Neutrophil (primary cell): Measurements from ENCODE around the gene OR2F2.

Experiments
- H3K27ac ChIP-seq: fragments of 200-600 bp; sonication (generic); 2 replicates; pipeline ENCODE4 v1.5.1; 2016; ENCODE audit warnings: mild to moderate bottlenecking, moderate library complexity
- H3K27me3 ChIP-seq: fragments of 200-600 bp; sonication (generic); 2 replicates; pipeline ENCODE4 v1.6.0; 2016; ENCODE audit warnings: mild to moderate bottlenecking
- H3K36me3 ChIP-seq: fragments of 200-600 bp; sonication (generic); 2 replicates; pipeline ENCODE4 v1.5.1; 2017
- H3K4me1 ChIP-seq, 2 experiments: fragments of 200-600 bp in 1 of 2; sonication (generic) in 1 of 2; 1 replicate in 1 of 2; 2 replicates in 1 of 2; pipeline versions ENCODE4 v1.5.1 to v1.6.1; 2013 to 2016; ENCODE audit warnings: low read depth in 1 of 2, low read length in 1 of 2, mild to moderate bottlenecking in 1 of 2, moderate library complexity in 1 of 2; ENCODE audit not compliant: control insufficient read depth in 1 of 2, insufficient read depth in 1 of 2
- H3K4me3 ChIP-seq, 2 experiments: fragments of 200-600 bp in 1 of 2; sonication (generic) in 1 of 2; 1 replicate in 1 of 2; 2 replicates in 1 of 2; pipeline ENCODE4 v1.5.1; 2013 to 2016; ENCODE audit warnings: low read depth in 1 of 2, low read length in 1 of 2, mild to moderate bottlenecking in 1 of 2, moderate library complexity in 1 of 2
- H3K9me3 ChIP-seq: fragments of 200-600 bp; sonication (generic); 2 replicates; pipeline ENCODE4 v1.5.1; 2016
- TF ChIP-seq, protein P1 (sequence below): fragments of 200-600 bp; sonication (generic); IDR thresholded peaks from 2 replicates; pipeline ENCODE4 v1.5.1; 2016; ENCODE audit warnings: antibody characterized with exemption

The OR2F2 gene

DNA sequence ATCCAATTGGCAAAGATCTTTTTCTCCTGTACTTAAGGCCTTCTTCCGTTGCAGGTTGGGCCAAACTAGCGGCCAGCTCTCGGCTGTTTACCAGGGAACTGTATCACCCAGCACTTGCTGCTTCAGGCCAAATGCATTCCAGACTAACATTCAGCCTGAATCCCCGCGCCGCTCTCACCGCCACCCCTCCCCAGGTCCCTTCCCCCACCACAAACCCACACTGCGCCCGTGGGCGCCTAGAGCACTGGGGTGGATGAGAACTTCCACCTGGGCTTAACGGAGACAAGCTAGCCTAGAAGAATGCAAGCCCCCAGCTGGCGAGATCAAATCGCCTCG is 33.7 kb upstream of the OR2F2 start:
- TF ChIP-seq, protein P1, sequence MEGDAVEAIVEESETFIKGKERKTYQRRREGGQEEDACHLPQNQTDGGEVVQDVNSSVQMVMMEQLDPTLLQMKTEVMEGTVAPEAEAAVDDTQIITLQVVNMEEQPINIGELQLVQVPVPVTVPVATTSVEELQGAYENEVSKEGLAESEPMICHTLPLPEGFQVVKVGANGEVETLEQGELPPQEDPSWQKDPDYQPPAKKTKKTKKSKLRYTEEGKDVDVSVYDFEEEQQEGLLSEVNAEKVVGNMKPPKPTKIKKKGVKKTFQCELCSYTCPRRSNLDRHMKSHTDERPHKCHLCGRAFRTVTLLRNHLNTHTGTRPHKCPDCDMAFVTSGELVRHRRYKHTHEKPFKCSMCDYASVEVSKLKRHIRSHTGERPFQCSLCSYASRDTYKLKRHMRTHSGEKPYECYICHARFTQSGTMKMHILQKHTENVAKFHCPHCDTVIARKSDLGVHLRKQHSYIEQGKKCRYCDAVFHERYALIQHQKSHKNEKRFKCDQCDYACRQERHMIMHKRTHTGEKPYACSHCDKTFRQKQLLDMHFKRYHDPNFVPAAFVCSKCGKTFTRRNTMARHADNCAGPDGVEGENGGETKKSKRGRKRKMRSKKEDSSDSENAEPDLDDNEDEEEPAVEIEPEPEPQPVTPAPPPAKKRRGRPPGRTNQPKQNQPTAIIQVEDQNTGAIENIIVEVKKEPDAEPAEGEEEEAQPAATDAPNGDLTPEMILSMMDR = no peak
- Histone ChIP-seq H3K36me3 (no peaks in the 10 kb centered on the region), H3K27me3 (no peaks in the 10 kb centered on the region), H3K4me3 (peak overlapping the region; percentile 62 to 74), H3K4me1 (peaks cover 9 to 12% of the 10 kb centered on the region in 2 experiments), H3K9me3 (no peaks in the 10 kb centered on the region), H3K27ac (peak overlapping the region; percentile 66)

DNA sequence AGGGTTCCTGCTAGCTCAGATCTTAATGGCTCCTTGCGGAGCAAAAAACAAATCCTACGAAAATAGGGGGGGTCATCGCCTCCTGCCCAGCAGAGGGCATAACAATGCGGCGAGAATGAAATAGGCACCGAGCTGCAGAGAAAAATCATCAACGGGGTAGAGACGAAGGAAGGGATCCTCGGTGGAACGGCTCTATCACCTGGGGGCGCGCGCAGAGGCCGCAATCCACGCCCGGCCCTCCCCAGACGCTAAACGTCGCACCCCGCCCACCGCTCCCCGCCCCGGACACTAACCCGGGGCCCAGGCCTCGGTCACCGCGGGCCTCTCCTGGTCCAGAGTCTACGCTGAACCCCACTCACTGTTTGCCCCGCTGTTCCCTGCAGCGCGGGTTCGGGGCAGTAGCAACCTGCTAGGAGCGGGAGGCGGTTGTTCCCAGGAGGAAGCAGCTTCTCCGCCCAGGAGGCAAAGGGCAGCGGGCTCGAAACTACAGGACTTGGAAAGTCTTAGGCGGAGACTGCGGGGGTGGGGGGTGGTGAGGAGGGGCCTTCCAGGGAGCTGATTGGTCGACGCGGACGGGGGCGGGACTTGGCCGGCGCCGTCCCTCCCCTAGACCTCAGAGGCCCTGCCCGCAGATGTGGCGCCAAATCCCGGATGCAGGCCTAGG is 33.2 kb upstream of the OR2F2 start, which contains the start of gene TCAF1:
Gene TCAF1, minus strand, starts transcription at position 509 of the 664 bp plus-strand sequence. CDS start 25,568 bp downstream, outside the sequence.
- H3K4me3 ChIP-seq = peak within 1 kb of the TSS; percentile 62 to 74
- no peaks in the 10 kb centered on the region for H3K9me3 ChIP-seq
- H3K27me3 ChIP-seq = no peaks in the 10 kb centered on the region
- peak within 1 kb of the TSS; percentile 66 for H3K27ac ChIP-seq
- TF ChIP-seq, protein P1 = no peak
- H3K4me1 ChIP-seq = peaks cover 9 to 12% of the 10 kb centered on the region in 2 experiments
- no peaks in the 10 kb centered on the region for H3K36me3 ChIP-seq

DNA sequence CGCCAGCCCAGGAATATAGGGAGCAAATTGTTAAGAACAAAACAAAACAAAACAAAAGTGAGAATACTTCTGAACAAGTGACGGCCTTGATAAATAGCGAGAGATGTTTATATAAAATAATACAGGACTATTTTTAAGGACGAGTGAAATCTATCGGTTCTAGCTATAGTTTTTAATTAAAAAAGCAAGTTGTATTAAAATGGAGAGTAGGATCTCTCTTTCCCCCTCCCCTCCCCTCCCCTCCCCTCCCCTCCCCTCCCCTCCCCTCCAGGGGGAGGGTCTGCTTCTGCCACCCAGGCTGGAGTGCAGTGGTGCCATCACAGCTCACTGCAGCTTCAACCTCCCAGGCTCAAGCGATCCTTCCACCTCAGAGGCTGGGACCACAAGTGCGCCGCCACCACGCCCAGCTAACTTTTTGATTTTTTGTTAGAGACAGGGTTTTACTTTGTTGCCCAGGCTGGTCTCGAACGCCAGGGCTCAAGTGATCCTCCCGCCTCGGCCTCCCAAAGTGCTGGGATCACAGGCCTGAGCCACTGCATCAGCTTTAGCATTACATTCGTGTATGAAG is 32.6 kb upstream of the OR2F2 start:
- Histone ChIP-seq H3K27ac (peak overlapping the region; percentile 66), H3K9me3 (no peaks in the 10 kb centered on the region), H3K4me3 (peak overlapping the region; percentile 62 to 74), H3K36me3 (no peaks in the 10 kb centered on the region), H3K4me1 (peaks cover 9 to 12% of the 10 kb centered on the region in 2 experiments), H3K27me3 (no peaks in the 10 kb centered on the region)
- TF ChIP-seq, protein P1 = no peak

DNA sequence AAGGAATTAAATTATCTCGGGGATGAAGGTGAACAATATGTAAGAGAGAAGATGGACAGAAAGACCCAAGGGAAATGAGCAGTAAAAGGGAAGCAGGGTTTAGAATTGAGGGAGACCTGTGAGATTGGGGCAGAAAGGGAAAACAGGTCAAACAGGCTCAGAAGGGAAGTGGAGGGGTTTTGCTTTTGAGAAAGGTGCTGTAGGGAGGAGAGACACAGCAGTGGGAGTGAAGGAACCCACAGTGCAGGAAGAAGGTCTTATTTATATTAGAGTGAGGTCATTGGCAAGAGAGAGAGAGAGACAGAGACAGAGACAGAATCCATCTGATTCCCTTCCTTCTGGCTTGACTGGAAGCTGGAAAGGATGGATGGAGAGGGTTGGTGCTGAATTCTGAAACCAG is 29.5 kb upstream of the OR2F2 start:
- Histone ChIP-seq H3K27ac (no peak overlapping the region), H3K4me3 (no peak overlapping the region), H3K27me3 (no peaks in the 10 kb centered on the region), H3K36me3 (no peaks in the 10 kb centered on the region), H3K9me3 (no peaks in the 10 kb centered on the region), H3K4me1 (peaks cover 9 to 12% of the 10 kb centered on the region in 2 experiments)
- TF ChIP-seq, protein P1 = no peak

DNA sequence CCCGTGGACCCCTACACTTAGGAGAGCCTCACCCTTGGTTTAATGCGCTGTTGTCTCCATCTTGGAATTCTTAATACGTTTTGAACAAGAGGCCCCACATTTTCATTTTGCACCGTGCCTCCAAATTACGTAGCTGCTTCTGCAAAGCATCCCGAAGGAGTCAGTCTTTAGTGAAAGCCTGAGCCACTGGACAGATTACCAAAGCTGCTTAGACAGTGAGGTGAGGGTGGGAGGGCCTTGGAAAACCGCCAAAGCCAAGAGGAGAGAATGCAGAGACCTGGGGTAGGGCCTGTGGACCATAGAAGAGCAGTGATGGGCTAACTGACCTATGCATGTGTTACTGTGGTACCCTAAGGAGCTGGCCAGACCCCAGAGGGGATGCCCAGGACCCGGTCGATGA is 28.9 kb upstream of the OR2F2 start:
- TF ChIP-seq, protein P1 = no peak
- Histone ChIP-seq H3K27me3 (no peaks in the 10 kb centered on the region), H3K4me3 (no peak overlapping the region), H3K36me3 (no peaks in the 10 kb centered on the region), H3K9me3 (no peaks in the 10 kb centered on the region), H3K27ac (no peak overlapping the region), H3K4me1 (peaks cover 5 to 8% of the 10 kb centered on the region in 2 experiments)
